ENCODE results near the gene CAND2.

DNA sequence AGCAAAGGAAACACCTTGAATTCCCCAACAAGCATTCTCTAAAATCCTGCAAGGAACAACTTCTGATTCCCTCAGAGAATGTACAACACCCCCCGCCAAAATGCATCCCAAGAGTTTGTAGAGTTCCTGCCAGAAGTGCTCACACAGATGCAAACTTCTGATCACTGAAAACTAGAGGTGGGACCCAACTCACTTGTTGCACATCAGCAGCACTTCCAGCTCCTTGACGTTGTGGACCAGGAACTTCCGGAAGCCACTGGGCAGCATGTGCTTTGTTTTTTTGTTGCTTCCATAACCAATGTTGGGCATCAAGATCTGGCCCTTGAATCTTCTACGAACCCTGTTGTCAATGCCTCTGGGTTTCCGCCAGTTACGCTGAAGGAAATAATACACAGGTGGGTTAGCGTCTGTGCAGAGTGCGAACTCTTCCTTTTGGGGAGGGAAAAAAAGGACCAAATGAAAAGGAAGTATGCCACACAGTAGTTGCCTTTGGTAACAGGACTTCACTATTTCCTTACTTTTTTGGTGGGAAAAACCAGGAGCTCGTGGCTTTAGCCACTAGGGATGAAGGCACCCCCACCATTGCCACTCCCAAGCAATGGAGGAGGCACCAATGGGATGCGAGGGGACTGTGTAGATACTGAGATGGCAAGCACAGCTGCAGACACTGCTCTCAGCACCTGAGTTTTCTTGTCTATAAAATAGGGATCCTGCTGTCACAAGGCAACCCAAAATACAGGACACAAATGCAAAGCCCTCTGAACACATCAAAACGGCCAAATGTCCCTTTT, 42.9 kb downstream of the CAND2 start:
- no peak for TF ChIP-seq CTCF (IDR thresholded peaks at IDR 0.05; ENCODE audit: low read depth, low read length, missing input control)
- no peak for TF ChIP-seq SP1 (IDR thresholded peaks at IDR 0.05)
- no peak for TF ChIP-seq JUND (IDR thresholded peaks at IDR 0.05)
- TF ChIP-seq, protein P1, sequence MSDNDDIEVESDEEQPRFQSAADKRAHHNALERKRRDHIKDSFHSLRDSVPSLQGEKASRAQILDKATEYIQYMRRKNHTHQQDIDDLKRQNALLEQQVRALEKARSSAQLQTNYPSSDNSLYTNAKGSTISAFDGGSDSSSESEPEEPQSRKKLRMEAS (IDR thresholded peaks at IDR 0.05) = no peak
- TF ChIP-seq, protein P2, sequence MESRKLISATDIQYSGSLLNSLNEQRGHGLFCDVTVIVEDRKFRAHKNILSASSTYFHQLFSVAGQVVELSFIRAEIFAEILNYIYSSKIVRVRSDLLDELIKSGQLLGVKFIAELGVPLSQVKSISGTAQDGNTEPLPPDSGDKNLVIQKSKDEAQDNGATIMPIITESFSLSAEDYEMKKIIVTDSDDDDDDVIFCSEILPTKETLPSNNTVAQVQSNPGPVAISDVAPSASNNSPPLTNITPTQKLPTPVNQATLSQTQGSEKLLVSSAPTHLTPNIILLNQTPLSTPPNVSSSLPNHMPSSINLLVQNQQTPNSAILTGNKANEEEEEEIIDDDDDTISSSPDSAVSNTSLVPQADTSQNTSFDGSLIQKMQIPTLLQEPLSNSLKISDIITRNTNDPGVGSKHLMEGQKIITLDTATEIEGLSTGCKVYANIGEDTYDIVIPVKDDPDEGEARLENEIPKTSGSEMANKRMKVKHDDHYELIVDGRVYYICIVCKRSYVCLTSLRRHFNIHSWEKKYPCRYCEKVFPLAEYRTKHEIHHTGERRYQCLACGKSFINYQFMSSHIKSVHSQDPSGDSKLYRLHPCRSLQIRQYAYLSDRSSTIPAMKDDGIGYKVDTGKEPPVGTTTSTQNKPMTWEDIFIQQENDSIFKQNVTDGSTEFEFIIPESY (IDR thresholded peaks at IDR 0.05) = no peak
- no peak for TF ChIP-seq RAD21 (IDR thresholded peaks at IDR 0.05)
- no peak for TF ChIP-seq ATF3 (IDR thresholded peaks at IDR 0.05)
- no peak for TF ChIP-seq REST (IDR thresholded peaks at IDR 0.05)
- TF ChIP-seq HNF4G (IDR thresholded peaks at IDR 0.05) = no peak
- no peak for TF ChIP-seq TAF1 (conservative IDR thresholded peaks at IDR 0.05)
- no peak for TF ChIP-seq YY1 (IDR thresholded peaks at IDR 0.05)
- TF ChIP-seq FOXA1 (IDR thresholded peaks at IDR 0.05) = no peak
- TF ChIP-seq FOXA2 (IDR thresholded peaks at IDR 0.05) = no peak
- TF ChIP-seq EGR1 (IDR thresholded peaks at IDR 0.05; ENCODE audit: low read depth in 2 of 2) = no peak

All from liver (tissue), 3 donors.